ENCODE measurements around the gene GPR39. TPM values are rescaled to one million over a fixed set of nuclear protein-coding genes. Genes with fewer than 3 reads are reported as not detected.

The GPR39 gene
- total RNA-seq, 1 experiment from 2014 or later: 20.9 TPM

DNA sequence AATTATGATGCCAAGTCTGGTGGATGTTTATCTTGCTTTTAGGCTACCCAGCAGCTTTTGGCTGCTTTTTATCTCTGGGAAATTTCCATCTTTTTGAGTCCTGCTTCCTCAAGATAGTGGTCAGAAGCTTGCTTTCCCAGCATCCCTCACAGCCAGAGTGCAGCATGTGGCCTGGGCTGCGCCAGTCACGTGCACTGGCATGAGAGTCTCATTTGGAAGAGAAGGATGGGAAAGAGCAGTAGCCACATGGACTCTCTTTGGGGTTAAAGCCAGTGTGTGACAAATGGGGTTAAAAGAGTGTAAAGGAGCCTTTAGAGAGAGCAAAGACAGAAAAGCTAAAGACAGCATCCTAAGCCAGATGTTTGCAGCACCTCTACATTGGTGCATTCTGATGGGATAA is 12.7 kb downstream of the GPR39 start:
- BruUV-seq (replicated peaks): no TSS peak
- Histone ChIP-seq H3K36me3 (ENCODE audit: low read depth) (peaks cover 31% of the 10 kb centered on the region; the same call in 1 of the 2 replicates), H2AFZ (no peak overlapping the region), H3K4me1 (replicated peaks; ENCODE audit: insufficient read depth) (peaks cover 73% of the 10 kb centered on the region), H3K27me3 (ENCODE audit: insufficient read depth, low read depth) (no peaks in the 10 kb centered on the region), H3K27ac (peak overlapping the region; percentile 100), H3F3A (ENCODE audit: insufficient read depth, low read depth) (peaks cover 41% of the 10 kb centered on the region), H4K20me1 (ENCODE audit: insufficient read depth) (no peaks in the 10 kb centered on the region), H3K4me2 (peak overlapping the region; percentile 90), H3K9me2 (ENCODE audit: insufficient read depth) (no peaks in the 10 kb centered on the region), H3K9me3 (ENCODE audit: insufficient read depth, low read depth) (peaks cover 9% of the 10 kb centered on the region; the same call in 1 of the 2 replicates), H3K79me2 (ENCODE audit: low read depth) (peaks cover 83% of the 10 kb centered on the region), H3K4me3 (no peak overlapping the region)
- intact Hi-C loops (cut with micrococcal nuclease; ENCODE audit: unreplicated experiment): no loop called here
- no peak for TF ChIP-seq EZH2 (IDR thresholded peaks at IDR 0.05; ENCODE audit: low read depth)
- TF ChIP-seq, protein P1, sequence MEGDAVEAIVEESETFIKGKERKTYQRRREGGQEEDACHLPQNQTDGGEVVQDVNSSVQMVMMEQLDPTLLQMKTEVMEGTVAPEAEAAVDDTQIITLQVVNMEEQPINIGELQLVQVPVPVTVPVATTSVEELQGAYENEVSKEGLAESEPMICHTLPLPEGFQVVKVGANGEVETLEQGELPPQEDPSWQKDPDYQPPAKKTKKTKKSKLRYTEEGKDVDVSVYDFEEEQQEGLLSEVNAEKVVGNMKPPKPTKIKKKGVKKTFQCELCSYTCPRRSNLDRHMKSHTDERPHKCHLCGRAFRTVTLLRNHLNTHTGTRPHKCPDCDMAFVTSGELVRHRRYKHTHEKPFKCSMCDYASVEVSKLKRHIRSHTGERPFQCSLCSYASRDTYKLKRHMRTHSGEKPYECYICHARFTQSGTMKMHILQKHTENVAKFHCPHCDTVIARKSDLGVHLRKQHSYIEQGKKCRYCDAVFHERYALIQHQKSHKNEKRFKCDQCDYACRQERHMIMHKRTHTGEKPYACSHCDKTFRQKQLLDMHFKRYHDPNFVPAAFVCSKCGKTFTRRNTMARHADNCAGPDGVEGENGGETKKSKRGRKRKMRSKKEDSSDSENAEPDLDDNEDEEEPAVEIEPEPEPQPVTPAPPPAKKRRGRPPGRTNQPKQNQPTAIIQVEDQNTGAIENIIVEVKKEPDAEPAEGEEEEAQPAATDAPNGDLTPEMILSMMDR (conservative IDR thresholded peaks at IDR 0.05): no peak
- no peak for DNase-seq
- ChIA-PET POLR2A (ENCODE audit: unreplicated experiment) (no interaction called here), CTCF (no interaction called here)

DNA sequence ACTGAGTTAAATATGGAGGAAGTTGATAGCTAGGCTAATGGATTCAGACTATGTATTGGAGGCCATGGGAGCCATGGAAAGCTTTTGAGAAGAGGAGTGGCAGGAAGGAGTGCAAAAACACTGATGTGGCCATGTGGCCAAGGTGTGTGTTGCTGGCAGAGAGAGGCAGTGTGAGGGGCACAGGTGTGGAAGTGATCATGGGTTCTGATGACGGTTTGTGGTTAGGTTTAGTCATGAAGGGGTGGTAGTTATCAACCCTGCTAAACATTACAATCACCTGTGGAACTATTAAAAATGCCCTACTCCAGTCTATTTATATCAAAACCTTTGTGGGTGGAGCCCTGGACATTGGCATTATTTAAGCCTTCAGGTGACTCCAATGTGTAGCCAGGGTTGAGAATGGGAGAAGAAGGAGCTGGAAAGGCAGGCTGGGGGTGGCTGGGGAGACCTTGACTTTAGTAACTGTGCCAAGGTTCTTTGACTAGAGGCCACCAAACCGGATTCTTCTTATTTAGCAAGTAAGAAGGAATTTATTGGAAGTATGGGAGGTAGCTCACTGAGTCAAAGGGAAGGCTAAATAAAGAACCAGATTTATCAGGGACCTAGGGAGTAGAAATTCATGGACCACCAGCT is 13.5 kb downstream of the GPR39 start:
- H3K4me3 ChIP-seq: peak overlapping the region; percentile 46; the same call in 1 of the 2 replicates
- peaks cover 83% of the 10 kb centered on the region for H3K79me2 ChIP-seq (ENCODE audit: low read depth)
- H3K4me1 ChIP-seq (replicated peaks; ENCODE audit: insufficient read depth): peaks cover 67% of the 10 kb centered on the region
- H3K36me3 ChIP-seq (ENCODE audit: low read depth): peaks cover 32% of the 10 kb centered on the region; the same call in 1 of the 2 replicates
- no peaks in the 10 kb centered on the region for H3K27me3 ChIP-seq (ENCODE audit: insufficient read depth, low read depth)
- no peak for TF ChIP-seq EZH2 (IDR thresholded peaks at IDR 0.05; ENCODE audit: low read depth)
- TF ChIP-seq, protein P1 (conservative IDR thresholded peaks at IDR 0.05): no peak
- ChIA-PET CTCF (interaction anchor here (0.6 to 0.8 kb wide), 2 partner anchors 8 to 937 kb away, joined by 3 to 5 read pairs; no protein-coding TSS in a partner anchor), POLR2A (ENCODE audit: unreplicated experiment) (interaction anchor here (0.7 to 1.0 kb wide), 2 partner anchors 9 to 21 kb away, joined by 4 to 5 read pairs; no protein-coding TSS in a partner anchor)
- peaks cover 9% of the 10 kb centered on the region; the same call in 1 of the 2 replicates for H3K9me3 ChIP-seq (ENCODE audit: insufficient read depth, low read depth)
- H3K9me2 ChIP-seq (ENCODE audit: insufficient read depth): no peaks in the 10 kb centered on the region
- peak; percentile 62 to 98 for DNase-seq
- H2AFZ ChIP-seq: no peak overlapping the region
- H3K27ac ChIP-seq: peak overlapping the region; percentile 100
- H3K4me2 ChIP-seq: peak overlapping the region; percentile 90
- no peaks in the 10 kb centered on the region for H4K20me1 ChIP-seq (ENCODE audit: insufficient read depth)
- peaks cover 41% of the 10 kb centered on the region for H3F3A ChIP-seq (ENCODE audit: insufficient read depth, low read depth)
- intact Hi-C loops (cut with micrococcal nuclease; ENCODE audit: unreplicated experiment): loop anchor here (1.0 to 2.0 kb wide), 3 partner anchors 9 to 241 kb away; partner anchors contain the start of genes GPR39 and LYPD1
- BruUV-seq (replicated peaks): no TSS peak

DNA sequence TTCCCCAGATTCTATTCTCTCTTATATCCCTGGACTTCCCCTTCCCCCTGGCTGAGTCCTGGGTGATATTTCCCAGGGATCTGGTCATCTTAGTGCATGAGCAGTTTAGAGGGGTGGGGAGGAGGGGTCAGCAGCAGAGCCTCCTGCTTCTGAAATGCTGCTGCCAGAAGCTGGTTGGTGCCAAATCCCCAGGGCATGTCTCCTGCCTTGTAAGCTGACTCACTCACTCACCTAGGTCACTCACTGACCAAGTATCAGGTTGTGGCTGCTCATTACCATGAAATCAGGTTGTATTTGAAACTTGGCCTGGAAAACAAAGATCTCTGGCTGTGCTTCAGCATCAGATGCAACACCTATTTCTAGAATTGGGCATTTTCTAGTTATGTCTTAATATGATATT is 14.3 kb downstream of the GPR39 start:
- H3K27me3 ChIP-seq (ENCODE audit: insufficient read depth, low read depth): no peaks in the 10 kb centered on the region
- TF ChIP-seq EZH2 (IDR thresholded peaks at IDR 0.05; ENCODE audit: low read depth): no peak
- intact Hi-C loops (cut with micrococcal nuclease; ENCODE audit: unreplicated experiment): loop anchor here (1.0 to 2.0 kb wide), 3 partner anchors 8 to 240 kb away; partner anchors contain the start of genes GPR39 and LYPD1
- ChIA-PET CTCF (interaction anchor here (0.6 to 0.8 kb wide), 2 partner anchors 9 to 938 kb away, joined by 3 to 5 read pairs; no protein-coding TSS in a partner anchor), POLR2A (ENCODE audit: unreplicated experiment) (interaction anchor here (1.0 kb wide), 1 partner anchor 8 kb away, joined by 5 read pairs; no protein-coding TSS in a partner anchor)
- peak overlapping the region; percentile 46 for H3K4me3 ChIP-seq
- BruUV-seq (replicated peaks): no TSS peak
- peak overlapping the region; percentile 100 for H3K27ac ChIP-seq
- peak; percentile 75 to 96 for DNase-seq
- H3K4me2 ChIP-seq: peak overlapping the region; percentile 90
- H3K79me2 ChIP-seq (ENCODE audit: low read depth): peaks cover 83% of the 10 kb centered on the region
- H4K20me1 ChIP-seq (ENCODE audit: insufficient read depth): no peaks in the 10 kb centered on the region
- H3F3A ChIP-seq (ENCODE audit: insufficient read depth, low read depth): peaks cover 40% of the 10 kb centered on the region
- H2AFZ ChIP-seq: no peak overlapping the region
- H3K4me1 ChIP-seq (replicated peaks; ENCODE audit: insufficient read depth): peaks cover 67% of the 10 kb centered on the region
- H3K9me2 ChIP-seq (ENCODE audit: insufficient read depth): no peaks in the 10 kb centered on the region
- H3K36me3 ChIP-seq (ENCODE audit: low read depth): 0 out of 2 replicates have a peak, but pooled peaks cover 31% of the 10 kb centered on the region
- 0 out of 2 replicates have a peak, but pooled peaks cover 9% of the 10 kb centered on the region for H3K9me3 ChIP-seq (ENCODE audit: insufficient read depth, low read depth)
